Stomach (tissue), 9 donors: ENCODE measurements around the gene KIRREL1. TPM values are rescaled to one million over a fixed set of nuclear protein-coding genes. Genes with fewer than 3 reads are reported as not detected.

Experiments used
- DNase-seq, 2 donors: peaks; one replicate each; pipeline versions ENCODE4 v3.0.0 to v3.0.0-alpha.2; 2013 to 2019
- H3K27ac ChIP-seq, 5 donors: fragments of 200-600 bp in 4 of 5; sonication (generic) in 4 of 5; one replicate each; pipeline ENCODE4 v1.5.1; 2013 to 2019; ENCODE audit warnings: mild to moderate bottlenecking in 1 of 5, moderate library complexity in 1 of 5
- H3K27me3 ChIP-seq, 3 donors: fragments of 200-600 bp; sonication (generic); one replicate each; pipeline ENCODE4 v1.5.1; 2017 to 2019; ENCODE audit warnings: mixed run types in 1 of 3
- H3K36me3 ChIP-seq, 4 donors: fragments of 200-600 bp; sonication (generic); 1 replicate in 3 of 4; 2 replicates in 1 of 4; pipeline ENCODE4 v1.5.1; 2016 to 2019
- H3K4me1 ChIP-seq, 4 donors: fragments of 200-600 bp; sonication (generic); one replicate each; pipeline ENCODE4 v1.5.1; 2016 to 2019
- H3K4me3 ChIP-seq, 4 donors: fragments of 200-600 bp; sonication (generic) in 3 of 4; one replicate each; pipeline ENCODE4 v1.5.1; 2016 to 2019; ENCODE audit warnings: mild to moderate bottlenecking in 1 of 4
- H3K9me3 ChIP-seq, 4 donors: fragments of 200-600 bp; sonication (generic); one replicate each; pipeline ENCODE4 v1.5.1; 2016 to 2019
- EP300 ChIP-seq: sonication (generic); formaldehyde crosslinking; IDR thresholded peaks from one replicate; pipeline ENCODE4 v1.6.1; 2017; ENCODE audit warnings: antibody characterized with exemption
- POLR2A ChIP-seq, 4 donors: fragments of 450-650 bp; IDR thresholded peaks; one replicate each; pipeline ENCODE4 v1.6.1; 2016; ENCODE audit warnings: antibody characterized with exemption in 4 of 4, control low read depth in 2 of 4, mild to moderate bottlenecking in 1 of 4, moderate library complexity in 1 of 4
- POLR2AphosphoS5 ChIP-seq, 3 donors: sonication (generic); formaldehyde crosslinking; IDR thresholded peaks; one replicate each; pipeline ENCODE4 v1.6.1; 2016; ENCODE audit warnings: antibody characterized with exemption in 3 of 3
- WGBS, 5 donors: extraction: QIAGEN DNeasy Blood & Tissue Kit in 3 of 5; methylation state at CpG; one replicate each; pipeline versions ENCODE4 v1.1.5 to v1.1.7; 2013 to 2018; 5-methylcytosine and 5-hydroxymethylcytosine counted together
- intact Hi-C: fragments of 100-400 bp; cut with DNase I; formaldehyde crosslinking; loops from one replicate; pipeline ENCODE4 v1.15.1; 2023; ENCODE audit warnings: low total_unique reads
- polyA plus RNA-seq, 3 donors: library from polyadenylated mRNA; stranded (reverse); fragments of 200-250 nt; gene quantifications; one replicate each; pipeline ENCODE4 v1.2.3, GENCODE V29; 2013
- total RNA-seq, 5 donors: library from RNA; depleted of rRNA; stranded (reverse); fragments of >200 nt; gene quantifications; one replicate each; pipeline versions ENCODE4 v1.1.0 to v1.2.3, GENCODE V29; 2014 to 2016
- TF ChIP-seq, protein P1 (sequence below), 7 experiments: fragments of 450-650 bp in 4 of 7; fragments of 200-600 bp in 3 of 7; sonication (generic) in 3 of 7; IDR thresholded peaks; one replicate each; pipeline ENCODE4 v1.5.1; 2016 to 2019; ENCODE audit warnings: antibody characterized with exemption in 7 of 7, control low read depth in 2 of 7, mild to moderate bottlenecking in 1 of 7
- donor health status: healthy with polysubstance abuse.
- donor health status: Bipolar disorder and iron deficiency.
- donor health status: healthy.

Gene KIRREL1
- total and polyA plus RNA-seq, 8 donors: 2.8 to 27.9 (median 4.2) TPM

- Histone ChIP-seq H3K4me1 (peaks cover 4 to 28% (median 10%) of the 10 kb centered on the region in 4 donors), H3K27ac (peak overlapping the region in 3 of 5 donors; percentile 0 to 16 (median 3)), H3K36me3 (no peaks in the 10 kb centered on the region), H3K9me3 (no peaks in the 10 kb centered on the region), H3K4me3 (no peak overlapping the region), H3K27me3 (no peaks in the 10 kb centered on the region)
- DNase-seq: no peak
- TF ChIP-seq, protein P1, sequence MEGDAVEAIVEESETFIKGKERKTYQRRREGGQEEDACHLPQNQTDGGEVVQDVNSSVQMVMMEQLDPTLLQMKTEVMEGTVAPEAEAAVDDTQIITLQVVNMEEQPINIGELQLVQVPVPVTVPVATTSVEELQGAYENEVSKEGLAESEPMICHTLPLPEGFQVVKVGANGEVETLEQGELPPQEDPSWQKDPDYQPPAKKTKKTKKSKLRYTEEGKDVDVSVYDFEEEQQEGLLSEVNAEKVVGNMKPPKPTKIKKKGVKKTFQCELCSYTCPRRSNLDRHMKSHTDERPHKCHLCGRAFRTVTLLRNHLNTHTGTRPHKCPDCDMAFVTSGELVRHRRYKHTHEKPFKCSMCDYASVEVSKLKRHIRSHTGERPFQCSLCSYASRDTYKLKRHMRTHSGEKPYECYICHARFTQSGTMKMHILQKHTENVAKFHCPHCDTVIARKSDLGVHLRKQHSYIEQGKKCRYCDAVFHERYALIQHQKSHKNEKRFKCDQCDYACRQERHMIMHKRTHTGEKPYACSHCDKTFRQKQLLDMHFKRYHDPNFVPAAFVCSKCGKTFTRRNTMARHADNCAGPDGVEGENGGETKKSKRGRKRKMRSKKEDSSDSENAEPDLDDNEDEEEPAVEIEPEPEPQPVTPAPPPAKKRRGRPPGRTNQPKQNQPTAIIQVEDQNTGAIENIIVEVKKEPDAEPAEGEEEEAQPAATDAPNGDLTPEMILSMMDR (IDR thresholded peaks at IDR 0.05): no peak
- TF ChIP-seq EP300 (no peak), POLR2AphosphoS5 (IDR thresholded peaks at IDR 0.05) (no peak), POLR2A (IDR thresholded peaks at IDR 0.05) (no peak)
- WGBS, 5 donors: 73 to 87% (median 83%) methylated on average over 15 to 17 of the region's 17 CpGs
- intact Hi-C loops: no loop called here
These were observed 43.8 kb downstream of the KIRREL1 start for GRCh38 chr1:158037008-158037865.

- WGBS, 5 donors: 34 to 51% (median 40%) methylated on average over 7 to 9 of the region's 9 CpGs
- DNase-seq: no peak
These were observed 44.5 kb downstream of the KIRREL1 start for GRCh38 chr1:158037866-158038359.

GRCh38 chr1:158038793-158039192 is 45.3 kb downstream of the KIRREL1 start:
- no peaks in the 10 kb centered on the region for H3K9me3 ChIP-seq
- intact Hi-C loops: no loop called here
- 76 to 87% (median 83%) methylated on average over 8 of the region's 8 CpGs for WGBS, 5 donors

More at GRCh38 chr1:158037866-158038359, 44.5 kb downstream of the KIRREL1 start:
- H3K9me3 ChIP-seq: no peaks in the 10 kb centered on the region
- H3K4me1 ChIP-seq: peaks cover 4 to 28% (median 10%) of the 10 kb centered on the region in 4 donors
- TF ChIP-seq POLR2A (IDR thresholded peaks at IDR 0.05) (no peak), POLR2AphosphoS5 (IDR thresholded peaks at IDR 0.05) (no peak), EP300 (no peak)
- TF ChIP-seq, protein P1 (IDR thresholded peaks at IDR 0.05): no peak
- H3K27ac ChIP-seq: peak overlapping the region in 3 of 5 donors; percentile 0 to 16 (median 3)
- intact Hi-C loops: no loop called here
- H3K4me3 ChIP-seq: no peak overlapping the region
- H3K27me3 ChIP-seq: no peaks in the 10 kb centered on the region
- H3K36me3 ChIP-seq: no peaks in the 10 kb centered on the region

DNA sequence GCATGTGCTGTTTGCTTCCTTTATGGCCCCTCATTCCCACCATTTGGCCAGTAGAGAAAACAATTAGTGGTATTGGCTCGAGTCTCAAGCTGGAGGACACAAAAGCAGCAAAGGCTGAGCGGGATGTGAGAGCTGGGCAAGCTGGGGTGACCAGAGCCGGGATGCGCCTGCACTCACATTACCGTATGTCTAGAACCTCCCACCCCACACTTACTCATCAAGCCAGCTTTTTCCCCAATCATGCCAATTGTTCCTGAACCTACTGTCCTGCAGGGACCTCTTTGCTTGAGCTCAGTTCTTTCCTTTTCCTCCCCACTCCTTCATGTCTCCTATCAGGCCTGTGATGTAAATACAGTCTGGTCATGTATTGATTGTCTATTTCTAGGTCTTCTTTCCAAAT is 45.9 kb downstream of the KIRREL1 start:
- no peak for TF ChIP-seq POLR2AphosphoS5 (IDR thresholded peaks at IDR 0.05)
- TF ChIP-seq, protein P1 (IDR thresholded peaks at IDR 0.05): no peak
- TF ChIP-seq EP300: no peak
- no peak for TF ChIP-seq POLR2A (IDR thresholded peaks at IDR 0.05)
- Histone ChIP-seq H3K27me3 (peaks cover 0 to 6% (median 0%) of the 10 kb centered on the region in 3 donors), H3K27ac (no peak overlapping the region), H3K36me3 (no peaks in the 10 kb centered on the region), H3K4me3 (no peak overlapping the region), H3K9me3 (no peaks in the 10 kb centered on the region), H3K4me1 (peaks cover 4 to 35% (median 14%) of the 10 kb centered on the region in 4 donors)
- intact Hi-C loops: no loop called here
- WGBS, 5 donors: 62 to 74% (median 70%) methylated on average over 5 of the region's 5 CpGs
- no peak for DNase-seq

More at GRCh38 chr1:158038793-158039192, 45.3 kb downstream of the KIRREL1 start:
- no peak for DNase-seq
- TF ChIP-seq EP300 (no peak), POLR2A (IDR thresholded peaks at IDR 0.05) (no peak), POLR2AphosphoS5 (IDR thresholded peaks at IDR 0.05) (no peak)
- TF ChIP-seq, protein P1 (IDR thresholded peaks at IDR 0.05): no peak
- Histone ChIP-seq H3K36me3 (no peaks in the 10 kb centered on the region), H3K27ac (no peak overlapping the region), H3K27me3 (peaks cover 0 to 6% (median 0%) of the 10 kb centered on the region in 3 donors), H3K4me1 (peaks cover 4 to 35% (median 14%) of the 10 kb centered on the region in 4 donors), H3K4me3 (no peak overlapping the region)
